Stimulated activated CD4-positive, alpha-beta T cell treated with anti-CD3 and anti-CD28 coated beads, Interleukin-2, amount 100 ng/mL, for 24 hours (primary cell): ENCODE measurements around the gene RECQL.

Experiments
- DNase-seq, 2 donors: peaks; one replicate each; pipeline ENCODE4 v3.0.0-alpha.2; 2020

RECQL gene, protein sequence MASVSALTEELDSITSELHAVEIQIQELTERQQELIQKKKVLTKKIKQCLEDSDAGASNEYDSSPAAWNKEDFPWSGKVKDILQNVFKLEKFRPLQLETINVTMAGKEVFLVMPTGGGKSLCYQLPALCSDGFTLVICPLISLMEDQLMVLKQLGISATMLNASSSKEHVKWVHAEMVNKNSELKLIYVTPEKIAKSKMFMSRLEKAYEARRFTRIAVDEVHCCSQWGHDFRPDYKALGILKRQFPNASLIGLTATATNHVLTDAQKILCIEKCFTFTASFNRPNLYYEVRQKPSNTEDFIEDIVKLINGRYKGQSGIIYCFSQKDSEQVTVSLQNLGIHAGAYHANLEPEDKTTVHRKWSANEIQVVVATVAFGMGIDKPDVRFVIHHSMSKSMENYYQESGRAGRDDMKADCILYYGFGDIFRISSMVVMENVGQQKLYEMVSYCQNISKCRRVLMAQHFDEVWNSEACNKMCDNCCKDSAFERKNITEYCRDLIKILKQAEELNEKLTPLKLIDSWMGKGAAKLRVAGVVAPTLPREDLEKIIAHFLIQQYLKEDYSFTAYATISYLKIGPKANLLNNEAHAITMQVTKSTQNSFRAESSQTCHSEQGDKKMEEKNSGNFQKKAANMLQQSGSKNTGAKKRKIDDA

DNA sequence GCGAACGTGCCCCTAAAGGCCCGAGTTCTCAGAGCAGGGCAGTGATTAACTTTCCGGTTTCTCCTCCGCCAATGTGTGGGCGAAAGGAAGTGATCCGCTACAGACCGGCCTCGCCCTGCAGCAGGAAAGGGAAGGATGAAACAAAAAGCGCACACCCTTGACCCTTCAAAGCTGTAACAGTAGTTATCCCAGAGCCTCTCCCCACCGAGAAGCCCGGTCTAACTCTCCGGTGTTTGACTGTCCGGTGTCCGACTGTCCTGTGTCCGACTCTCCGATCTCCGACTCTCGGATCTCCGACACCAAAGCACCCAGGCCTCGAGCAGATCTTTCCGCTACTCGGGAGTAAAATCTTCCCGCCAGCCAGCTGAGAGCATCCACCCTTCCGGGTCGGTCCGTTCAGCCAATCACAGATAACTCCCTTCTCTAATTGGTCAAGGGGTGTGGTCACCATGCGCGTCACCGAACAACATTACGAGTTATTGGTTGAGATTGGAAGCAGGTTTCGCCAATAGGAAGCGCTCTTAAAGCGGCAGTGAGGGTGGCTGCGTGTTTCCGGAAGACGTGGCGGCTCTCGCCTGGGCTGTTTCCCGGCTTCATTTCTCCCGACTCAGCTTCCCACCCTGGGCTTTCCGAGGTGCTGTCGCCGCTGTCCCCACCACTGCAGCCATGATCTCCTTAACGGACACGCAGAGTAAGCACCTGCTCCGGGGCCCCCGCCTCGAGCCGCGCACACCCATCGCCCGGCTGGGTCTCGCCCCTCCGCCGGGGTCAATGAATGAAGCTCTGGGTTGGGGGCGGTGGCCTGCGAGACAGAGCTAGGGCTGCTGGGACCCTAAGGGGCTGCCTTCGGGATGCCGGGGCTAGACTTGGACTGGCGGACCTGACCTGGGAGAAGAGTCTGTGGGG lies at the start of gene RECQL, which contains the start of gene GOLT1B:
Gene RECQL (minus strand): TSS at position 378 of the 906 bp plus-strand sequence. CDS start 2,065 bp downstream, outside the sequence.
Gene GOLT1B (plus strand): TSS at position 532 of the 906 bp plus-strand sequence. CDS start 135 bp downstream, at position 667.
- peak; percentile 84 to 89 for DNase-seq

DNA sequence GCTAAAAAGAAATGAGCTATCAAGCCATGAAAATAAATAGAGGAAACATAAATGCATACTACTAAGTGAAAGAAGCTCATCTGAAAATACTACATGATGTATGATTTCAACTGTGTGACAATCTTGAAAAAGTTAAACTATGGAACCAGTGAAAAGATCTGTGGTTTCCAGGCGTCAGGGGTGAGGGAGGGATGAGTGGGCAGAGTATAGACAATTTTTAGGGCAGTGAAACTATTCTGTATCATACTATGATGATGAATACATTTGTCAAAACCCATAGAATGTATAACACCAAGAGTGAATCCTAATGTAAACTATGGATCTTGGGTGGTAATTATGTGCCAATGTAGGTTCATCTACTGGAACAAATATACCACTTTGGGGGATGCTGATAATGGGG lies 46.0 kb upstream of the RECQL start:
- DNase-seq: peak; percentile 6 to 21

DNA sequence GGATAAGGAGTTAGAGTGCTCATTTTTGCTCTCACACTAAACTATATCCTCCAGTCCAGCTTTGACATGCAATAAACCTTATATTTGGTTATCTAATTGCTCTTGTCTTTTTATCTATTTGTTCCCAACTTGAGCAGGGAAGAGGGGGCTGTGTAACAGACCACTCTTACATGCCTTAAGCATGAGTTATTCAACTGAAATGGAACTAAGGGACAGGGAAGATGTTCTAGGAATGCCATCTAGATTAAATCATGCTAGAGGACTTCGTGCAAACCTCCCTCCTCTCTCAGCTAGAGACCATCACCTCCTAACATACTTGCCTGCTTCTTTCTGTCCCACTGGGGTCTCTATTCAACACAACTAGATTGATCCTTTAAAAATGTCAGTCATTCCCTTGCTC lies 45.3 kb upstream of the RECQL start:
- no peak for DNase-seq

DNA sequence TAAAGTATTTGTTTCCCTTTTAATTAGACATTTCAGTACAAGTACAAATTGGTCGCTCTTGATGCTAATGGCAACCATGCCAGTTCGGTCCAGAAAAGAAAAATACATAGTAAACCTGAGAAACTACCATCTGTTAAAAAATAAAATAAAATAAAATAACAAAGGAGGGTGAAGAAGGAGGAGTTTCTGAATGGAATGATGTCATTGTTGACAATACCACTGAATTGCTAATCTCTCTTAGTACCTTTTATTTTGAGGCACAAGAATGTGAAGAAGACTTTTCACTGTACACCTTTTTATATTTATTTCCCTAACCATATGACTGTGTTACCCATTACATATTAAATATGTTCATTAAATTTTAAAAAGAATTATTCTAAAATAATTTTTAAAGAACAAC lies 44.1 kb upstream of the RECQL start:
- DNase-seq: no peak

DNA sequence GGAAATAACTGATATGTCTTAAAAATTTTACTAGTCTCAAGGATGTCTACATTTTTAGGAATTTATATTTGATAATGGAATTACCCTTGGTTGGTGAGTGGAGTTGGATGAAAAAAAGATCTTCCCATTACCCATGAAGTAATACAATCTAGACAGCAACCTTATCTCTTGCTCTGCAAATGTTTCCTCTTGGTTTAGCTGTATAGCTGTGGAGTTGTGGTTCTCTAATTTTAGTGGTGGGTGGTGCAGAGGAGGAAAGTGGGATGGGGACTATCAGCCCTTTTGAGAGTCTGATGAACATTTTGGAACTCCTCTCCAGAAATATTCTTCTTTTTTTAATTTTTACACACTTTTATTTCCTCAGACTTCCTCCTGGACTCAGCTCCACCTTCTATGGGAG lies 41.7 kb upstream of the RECQL start:
- no peak for DNase-seq

DNA sequence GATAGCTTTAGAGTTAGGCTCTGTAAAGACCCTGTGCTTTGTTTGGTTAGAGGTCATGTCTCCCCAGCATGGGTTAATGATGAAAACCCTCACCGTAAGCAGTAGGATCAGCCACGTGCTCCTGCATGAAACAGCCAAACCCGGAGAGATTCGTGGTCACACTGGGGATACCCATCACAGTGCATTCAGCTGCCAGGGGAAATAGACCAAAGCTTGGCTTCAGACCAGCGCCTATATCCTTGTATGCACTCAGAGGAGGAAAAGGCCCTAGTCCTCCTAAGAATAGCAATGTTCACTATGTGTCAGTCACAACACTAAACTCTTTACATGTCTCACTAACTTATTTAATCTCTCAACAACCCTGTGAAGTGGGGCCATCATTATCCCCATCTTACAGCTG lies 41.0 kb upstream of the RECQL start:
- DNase-seq: no peak

DNA sequence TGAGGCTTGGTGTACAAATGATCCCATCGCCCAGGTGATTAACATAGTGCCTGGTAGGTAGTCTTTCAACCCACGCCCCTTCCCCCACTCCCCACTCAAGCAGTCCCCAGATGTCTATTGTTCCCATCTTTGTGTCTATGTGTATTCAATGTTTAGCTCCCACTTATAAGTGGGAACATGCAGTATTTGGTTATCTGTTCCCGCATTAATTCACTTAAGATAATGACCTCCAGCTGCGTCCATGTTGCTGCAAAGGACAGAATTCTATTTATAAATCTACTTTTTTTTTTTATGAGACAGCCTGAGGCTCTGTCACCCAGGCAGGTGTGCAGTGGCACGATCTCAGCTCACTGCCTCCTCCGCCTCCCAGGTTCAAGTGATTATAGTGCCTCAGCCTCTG lies 40.3 kb upstream of the RECQL start:
- DNase-seq: no peak

DNA sequence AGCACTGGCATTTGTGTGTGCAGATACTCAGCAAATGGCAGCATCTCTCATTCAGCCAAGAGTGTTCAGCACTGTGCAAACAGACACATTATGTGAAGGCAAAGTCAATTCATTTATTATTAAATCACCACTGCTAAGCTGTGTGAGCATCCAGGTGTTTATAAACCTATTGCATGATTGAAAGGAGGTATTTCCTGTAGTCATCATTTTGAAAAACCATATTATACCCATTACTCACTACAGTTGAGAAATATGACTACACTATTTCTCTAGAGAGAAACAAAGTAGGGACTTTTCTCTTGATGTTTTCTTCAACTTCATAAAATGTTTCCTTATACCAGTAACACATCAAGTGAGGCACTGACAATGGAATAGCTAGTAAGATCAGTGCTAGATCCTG lies 38.4 kb upstream of the RECQL start:
- no peak for DNase-seq

DNA sequence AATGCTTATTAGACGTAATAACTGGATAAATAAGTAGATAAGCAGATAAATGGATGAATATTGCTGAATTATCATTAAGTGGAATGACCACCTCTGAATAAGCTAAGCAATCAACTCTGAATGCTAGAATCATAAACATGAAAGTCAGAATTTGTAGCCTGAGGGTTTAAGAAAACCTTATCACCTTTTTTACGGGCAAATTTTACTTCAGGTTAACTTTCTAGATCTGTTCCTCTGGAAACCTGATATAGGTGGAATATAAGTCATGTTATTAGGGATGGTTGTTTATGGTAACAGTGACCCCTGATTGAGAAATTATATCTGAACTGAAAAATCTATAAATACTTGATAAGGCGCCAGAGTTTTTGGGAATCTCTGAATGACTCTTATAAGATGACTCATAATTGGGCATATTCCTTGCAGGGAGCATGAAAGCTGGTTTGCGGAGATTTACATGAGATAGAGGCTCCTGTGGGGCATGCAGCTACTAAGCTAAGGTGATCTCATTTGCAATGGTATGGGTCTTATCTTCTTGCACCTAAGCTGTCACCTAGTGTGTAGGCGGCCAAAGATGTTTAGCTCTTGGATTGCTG lies 36.7 kb upstream of the RECQL start:
- DNase-seq: no peak

DNA sequence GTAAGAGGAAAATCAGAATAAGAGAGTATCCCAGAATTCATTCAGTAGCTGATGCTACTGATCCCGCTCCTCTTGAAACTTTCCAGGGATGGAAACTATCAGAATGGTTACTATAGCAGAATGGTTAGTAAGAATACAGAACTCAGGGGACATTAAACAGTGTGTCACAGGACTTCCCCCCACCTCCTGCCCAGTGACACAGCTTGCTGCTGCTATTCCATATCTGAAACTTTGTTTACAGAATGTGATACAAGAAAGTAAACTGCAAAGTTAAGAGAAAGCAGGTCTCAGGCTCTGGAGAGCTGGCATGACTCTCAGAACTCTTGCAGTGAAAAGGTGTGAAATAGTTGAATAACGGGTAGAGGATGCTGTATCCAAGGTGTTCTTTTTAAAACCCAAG lies 28.0 kb upstream of the RECQL start:
- DNase-seq: no peak

DNA sequence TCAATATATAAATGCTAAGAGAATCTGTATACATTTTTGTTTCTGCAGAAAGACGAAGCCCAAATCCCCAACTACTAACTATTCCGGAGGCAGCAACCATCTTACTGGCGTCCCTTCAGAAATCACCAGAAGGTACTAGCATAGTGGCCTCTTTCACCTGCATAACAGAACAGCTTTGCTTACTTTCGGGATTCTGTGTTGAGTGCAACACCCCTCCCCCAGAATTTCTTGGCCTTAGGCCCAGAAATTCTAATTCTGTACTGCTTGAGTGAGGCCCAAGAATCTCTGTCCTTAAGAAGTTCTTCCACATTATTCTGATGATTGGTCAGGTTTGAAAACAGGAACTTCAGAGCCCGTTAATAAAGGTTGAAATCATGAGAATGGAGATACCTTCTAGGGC lies 27.5 kb upstream of the RECQL start:
- DNase-seq: no peak

DNA sequence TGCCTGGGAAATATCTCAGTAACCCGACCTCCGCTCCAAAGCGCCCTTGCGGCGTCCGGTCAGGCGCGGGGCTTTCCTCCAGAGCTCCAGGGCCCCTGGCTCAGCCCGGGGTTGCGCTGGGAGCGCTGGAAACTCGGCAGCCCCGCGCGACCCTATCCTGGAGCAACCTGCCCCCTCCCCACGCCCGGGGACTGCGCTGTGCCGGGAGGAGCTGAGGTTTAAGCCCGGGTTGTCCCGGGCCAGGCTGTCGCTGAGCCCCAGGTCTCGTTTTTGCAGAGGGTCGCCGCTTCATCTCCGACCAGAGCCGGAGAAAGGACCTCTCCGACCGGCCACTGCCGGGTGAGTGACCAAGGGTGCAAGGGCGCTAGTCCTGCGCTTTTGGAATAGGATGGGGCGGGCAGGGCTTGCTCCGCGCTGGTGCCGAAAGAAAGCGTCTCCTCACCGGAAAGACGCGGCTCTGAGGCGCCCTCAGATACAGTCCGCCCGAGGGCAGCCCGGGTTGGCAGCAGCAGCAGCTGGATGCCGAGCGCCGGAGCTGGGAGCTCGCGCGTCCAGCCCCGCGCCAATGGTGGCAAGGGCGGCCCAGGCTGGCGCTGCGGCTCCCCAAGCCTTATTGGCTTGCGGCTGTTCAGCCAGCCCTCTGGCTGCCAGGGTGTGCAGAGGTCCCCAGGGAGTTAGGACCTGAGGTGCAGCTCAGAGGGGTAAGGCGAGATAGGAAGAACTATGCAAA lies 26.2 kb upstream of the RECQL start:
- peak; percentile 65 to 72 for DNase-seq

DNA sequence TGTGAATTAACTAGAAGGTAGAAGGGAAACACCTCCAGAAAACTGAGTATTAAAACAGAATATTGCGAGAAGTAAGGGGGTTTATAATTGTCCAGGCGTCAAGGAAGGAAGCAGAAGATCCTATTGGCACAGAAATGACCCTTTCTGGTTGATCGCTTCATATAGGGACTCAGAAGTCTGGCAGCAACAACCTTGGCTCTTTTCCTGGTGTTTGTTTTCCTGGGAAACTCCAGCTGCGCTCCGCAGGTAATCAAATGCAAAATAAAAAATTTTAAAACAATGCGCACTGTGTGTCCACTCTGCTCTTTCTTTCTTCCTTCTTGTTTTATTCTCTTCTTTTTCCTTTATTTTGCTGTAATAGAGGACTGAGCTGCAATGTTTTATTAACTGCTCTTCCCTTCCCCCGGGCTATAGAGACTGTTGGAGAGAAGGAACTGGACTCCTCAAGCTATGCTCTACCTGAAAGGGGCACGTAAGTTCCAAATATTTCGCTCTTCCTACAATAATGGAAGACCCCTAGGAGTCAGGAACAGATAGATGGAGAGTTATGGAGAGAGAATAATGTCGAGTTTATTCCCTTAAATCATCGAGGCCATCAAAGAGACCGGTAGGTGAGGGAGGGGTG lies 25.4 kb upstream of the RECQL start:
- DNase-seq: no peak

DNA sequence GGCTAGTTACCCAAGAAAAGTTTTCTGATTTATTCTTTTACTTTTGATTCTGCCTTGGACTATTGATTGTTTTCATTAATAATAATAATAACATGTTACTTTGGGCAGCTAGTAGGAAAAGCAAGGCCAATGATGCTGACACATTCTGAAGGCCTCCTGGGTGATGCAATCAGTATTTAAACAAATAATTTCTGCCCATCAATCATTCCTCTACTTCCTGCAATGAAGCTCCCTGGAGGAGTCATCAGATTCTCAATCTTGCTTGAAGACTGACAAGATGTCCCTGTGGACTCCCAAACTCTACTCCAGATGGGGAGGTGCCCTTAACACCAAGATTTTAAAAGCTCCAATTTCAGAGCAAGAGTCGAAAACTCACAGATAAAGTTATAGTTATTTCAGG lies 24.6 kb upstream of the RECQL start, which contains the start of gene SPX:
Gene SPX (plus strand): TSS at position 244 of the 400 bp plus-strand sequence. CDS start 177 bp downstream, outside the sequence.
- DNase-seq: no peak

DNA sequence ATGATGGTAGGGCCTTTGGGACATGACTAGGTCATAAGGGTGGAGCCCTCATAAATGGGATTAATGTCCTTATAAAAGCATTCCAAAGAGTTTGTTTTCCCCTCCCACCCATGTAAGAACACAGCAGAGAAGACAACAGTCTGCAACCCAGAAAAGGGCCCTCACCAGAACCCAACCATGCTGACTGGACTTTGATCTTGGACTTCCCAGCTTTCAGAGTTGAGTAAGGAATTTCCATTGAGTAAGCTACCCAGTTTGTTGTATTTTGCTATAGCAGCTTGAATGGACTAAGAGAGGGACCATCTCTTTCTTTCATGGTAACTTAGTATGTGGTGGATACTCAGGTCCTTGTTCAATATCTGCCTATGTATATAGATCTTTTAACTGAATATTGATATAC lies 21.7 kb upstream of the RECQL start:
- DNase-seq: no peak

DNA sequence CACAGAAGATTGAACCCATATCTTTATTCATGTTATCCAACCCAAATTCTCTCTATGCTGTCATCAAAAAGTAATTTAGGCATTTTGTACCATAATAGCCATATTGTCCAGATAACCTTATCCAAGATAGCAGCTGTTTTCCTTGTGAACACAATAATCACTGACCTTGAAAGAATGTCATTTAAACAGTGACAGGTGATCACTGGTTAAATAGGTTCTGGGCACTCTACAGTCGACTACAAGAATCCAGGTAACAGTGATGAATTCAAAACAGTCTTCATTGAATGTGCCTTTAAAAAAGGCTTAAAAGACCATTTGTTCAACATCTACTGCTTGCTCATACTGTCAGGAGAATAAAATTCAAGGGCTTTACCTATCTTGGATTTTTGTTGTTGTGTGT lies 20.1 kb upstream of the RECQL start:
- no peak for DNase-seq

DNA sequence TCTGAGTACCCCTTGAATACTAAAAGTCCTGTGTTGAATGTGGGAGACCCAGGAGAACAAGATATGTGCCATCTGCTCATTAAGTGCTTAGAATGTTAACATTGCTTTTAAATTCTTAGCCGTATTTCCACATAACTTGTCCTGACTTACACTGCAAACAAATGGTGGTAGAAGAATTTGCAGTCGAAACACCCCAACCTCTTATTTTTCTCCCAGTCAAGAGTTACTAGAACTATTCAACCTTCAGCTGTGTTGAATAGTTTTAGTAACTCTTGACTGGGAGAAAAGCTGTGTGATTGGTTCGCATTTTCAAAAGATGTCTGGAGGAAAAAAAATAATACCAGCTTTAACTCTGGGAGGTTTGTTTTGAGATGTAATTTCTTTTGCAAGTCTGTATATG lies 17.0 kb upstream of the RECQL start:
- DNase-seq: no peak

DNA sequence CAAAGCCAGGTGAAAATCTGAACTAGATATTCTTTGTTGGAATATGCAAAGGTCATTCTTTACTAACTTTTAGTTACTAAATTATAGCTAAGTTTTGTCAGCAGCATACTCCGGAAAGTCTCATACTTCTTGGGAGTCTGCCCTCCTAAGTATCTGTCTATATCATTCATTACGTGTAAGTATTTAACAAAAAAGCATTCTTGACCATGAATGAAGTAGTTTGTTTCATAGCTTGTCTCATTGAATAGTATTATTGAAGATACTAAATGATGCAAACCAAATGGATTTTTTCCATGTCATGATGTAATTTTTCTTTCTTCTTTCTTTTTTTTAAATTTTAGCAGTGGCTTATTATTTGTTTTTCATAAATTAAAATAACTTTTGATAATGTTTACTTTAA lies 14.8 kb upstream of the RECQL start:
- no peak for DNase-seq

DNA sequence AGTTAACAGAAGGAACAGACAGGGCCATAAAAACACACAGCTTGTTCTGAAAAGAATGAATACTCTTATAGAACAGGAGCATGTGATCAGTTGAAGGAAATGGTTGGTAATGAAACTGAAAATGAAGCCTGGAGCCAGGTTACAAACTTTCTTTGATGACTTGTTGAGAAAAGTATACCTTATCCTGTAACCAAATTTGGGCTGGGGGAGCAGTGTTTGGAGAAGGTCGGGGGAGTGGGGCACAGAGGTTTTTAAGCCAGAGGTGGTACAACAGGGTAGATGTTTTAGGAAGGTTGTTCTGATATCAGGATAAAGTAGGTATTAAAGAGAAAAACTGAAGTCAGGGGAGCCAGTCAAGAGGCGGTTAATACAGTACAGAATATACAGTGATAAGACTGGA lies 8.3 kb upstream of the RECQL start:
- no peak for DNase-seq

DNA sequence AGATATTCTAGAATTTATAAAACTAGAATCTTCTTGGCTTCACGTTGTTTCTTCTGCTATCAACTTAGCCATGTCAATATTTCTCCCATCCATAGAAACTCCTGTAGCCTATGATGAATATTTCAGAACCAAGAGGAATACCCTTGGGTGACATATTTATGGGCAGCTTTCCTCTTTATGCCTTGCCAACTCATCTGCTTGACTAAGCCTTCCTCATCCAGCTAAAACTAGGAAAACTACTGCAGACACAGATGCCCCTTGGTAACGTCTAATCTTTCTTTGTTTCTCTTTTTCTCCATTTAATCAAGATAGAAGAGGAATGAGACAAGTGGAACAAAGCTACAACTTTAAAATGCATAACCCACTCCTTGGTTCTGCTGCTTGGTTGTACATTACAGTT lies 6.4 kb upstream of the RECQL start:
- DNase-seq: no peak

DNA sequence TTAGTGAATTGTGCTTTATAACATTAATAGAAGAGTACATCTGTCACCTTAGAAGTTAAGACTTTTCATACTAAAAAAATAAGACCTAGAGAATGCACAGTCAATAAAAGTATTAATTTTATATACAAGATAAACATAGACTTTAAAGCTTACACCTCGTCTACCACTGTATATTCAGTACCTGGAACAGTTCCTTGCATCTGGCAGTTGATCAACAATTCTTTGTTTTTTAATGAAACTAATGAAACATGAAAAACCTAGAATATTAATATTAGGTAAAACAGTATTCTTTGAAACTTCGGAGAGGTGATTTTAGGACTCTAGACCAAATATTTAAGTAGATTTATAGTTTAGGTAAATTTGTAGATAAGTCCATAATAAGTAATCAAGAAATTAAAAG lies 4.5 kb upstream of the RECQL start:
- DNase-seq: no peak

DNA sequence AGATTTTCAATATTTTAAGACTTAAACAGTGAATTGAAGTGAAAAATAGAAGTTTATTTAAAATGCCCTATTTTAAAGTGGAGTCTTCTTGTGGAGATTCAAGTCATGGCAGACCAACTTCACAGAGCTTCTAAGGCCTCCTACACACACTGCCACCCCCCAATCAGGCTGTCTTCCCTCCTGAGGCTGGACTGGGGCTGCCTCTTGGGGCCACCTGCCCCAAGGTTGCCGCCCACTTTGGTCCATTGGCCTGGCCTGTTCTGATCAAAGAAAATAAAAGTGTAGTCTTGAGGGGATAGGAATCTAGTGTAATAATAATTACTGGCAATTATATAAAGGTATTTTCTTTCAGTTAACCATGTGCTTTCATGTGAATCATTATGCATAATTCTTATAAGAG lies 1.4 kb upstream of the RECQL start:
- no peak for DNase-seq
